Left ventricle myocardium inferior (tissue), 1 donor: ENCODE data around the gene CMIP. TPM values are rescaled to one million over a fixed set of nuclear protein-coding genes. Genes with fewer than 3 reads are reported as not detected.

Source experiments
- DNase-seq: peaks from one replicate; pipeline ENCODE4 v3.0.0-alpha.2; 2020
- H3K27ac ChIP-seq: fragments of 200-600 bp; replicated peaks from 2 replicates; pipeline ENCODE4 v1.8.0; 2021
- H3K27me3 ChIP-seq: fragments of 200-600 bp; 2 replicates; pipeline ENCODE4 v1.8.0; 2021; ENCODE audit warnings: low read depth
- H3K36me3 ChIP-seq: fragments of 200-600 bp; 2 replicates; pipeline ENCODE4 v1.8.0; 2021
- H3K4me1 ChIP-seq: fragments of 200-600 bp; 2 replicates; pipeline ENCODE4 v1.8.0; 2021
- H3K4me3 ChIP-seq: fragments of 200-600 bp; 2 replicates; pipeline ENCODE4 v1.8.0; 2021; ENCODE audit warnings: mild to moderate bottlenecking, moderate library complexity
- H3K9me3 ChIP-seq: fragments of 200-600 bp; replicated peaks from 2 replicates; pipeline ENCODE4 v1.8.0; 2021
- CTCF ChIP-seq: fragments of 200-600 bp; IDR thresholded peaks from 2 replicates; pipeline ENCODE4 v1.8.0; 2021; ENCODE audit warnings: antibody characterized with exemption, mild to moderate bottlenecking, borderline replicate concordance
- intact Hi-C: fragments of 100-400 bp; cut with micrococcal nuclease; formaldehyde crosslinking; loops from one replicate; pipeline ENCODE4 v1.11.0; 2022
- total RNA-seq: library from RNA; stranded (reverse); fragmentation: NEBNext Ultra II Directional; extraction: Animal tissue kit (Norgen Biotek cat#: 25700); gene quantifications from one replicate; pipeline ENCODE4 v1.2.1, GENCODE V29; 2021
- donor health status: DM: no; HTN: yes; CAD: no; lungs with severe emphysema.

CMIP gene
- total RNA-seq, 1 donor from 2014 or later, result 11.2 TPM

- H3K4me3 ChIP-seq, result no peak overlapping the region
- peaks cover 57% of the 10 kb centered on the region for H3K4me1 ChIP-seq
- H3K27ac ChIP-seq, result no peak overlapping the region
- intact Hi-C loops, result no loop called here
- H3K27me3 ChIP-seq, result no peaks in the 10 kb centered on the region
- H3K36me3 ChIP-seq, result peaks cover 3% of the 10 kb centered on the region
- DNase-seq, result no peak
- no peak for TF ChIP-seq CTCF
- H3K9me3 ChIP-seq, result no peaks in the 10 kb centered on the region
These were observed 26.4 kb downstream of the CMIP start for GRCh38 chr16:81470796-81471636.

GRCh38 chr16:81471882-81472281, 27.3 kb downstream of the CMIP start:
- Histone ChIP-seq H3K36me3 (peaks cover 3% of the 10 kb centered on the region), H3K27me3 (no peaks in the 10 kb centered on the region), H3K4me1 (peaks cover 60% of the 10 kb centered on the region), H3K4me3 (no peak overlapping the region), H3K9me3 (no peaks in the 10 kb centered on the region), H3K27ac (no peak overlapping the region)
- intact Hi-C loops, result no loop called here
- DNase-seq, result no peak
- no peak for TF ChIP-seq CTCF

GRCh38 chr16:81472391-81472790, 27.8 kb downstream of the CMIP start:
- no peak for TF ChIP-seq CTCF
- DNase-seq, result no peak
- H3K27me3 ChIP-seq, result no peaks in the 10 kb centered on the region
- no peaks in the 10 kb centered on the region for H3K9me3 ChIP-seq
- H3K36me3 ChIP-seq, result peaks cover 3% of the 10 kb centered on the region
- H3K4me3 ChIP-seq, result no peak overlapping the region
- peaks cover 60% of the 10 kb centered on the region for H3K4me1 ChIP-seq
- intact Hi-C loops, result no loop called here
- H3K27ac ChIP-seq, result no peak overlapping the region

GRCh38 chr16:81473066-81473488, 28.5 kb downstream of the CMIP start:
- intact Hi-C loops, result no loop called here
- Histone ChIP-seq H3K4me1 (peaks cover 67% of the 10 kb centered on the region), H3K36me3 (peaks cover 3% of the 10 kb centered on the region), H3K27me3 (no peaks in the 10 kb centered on the region), H3K9me3 (no peaks in the 10 kb centered on the region), H3K27ac (no peak overlapping the region), H3K4me3 (no peak overlapping the region)
- peak; percentile 13 for DNase-seq
- TF ChIP-seq CTCF, result no peak

GRCh38 chr16:81473558-81473957, 28.9 kb downstream of the CMIP start:
- TF ChIP-seq CTCF, result no peak
- no peaks in the 10 kb centered on the region for H3K27me3 ChIP-seq
- peak; percentile 25 for DNase-seq
- H3K4me1 ChIP-seq, result peaks cover 71% of the 10 kb centered on the region
- H3K4me3 ChIP-seq, result no peak overlapping the region
- H3K27ac ChIP-seq, result no peak overlapping the region
- intact Hi-C loops, result no loop called here
- H3K9me3 ChIP-seq, result no peaks in the 10 kb centered on the region
- peaks cover 3% of the 10 kb centered on the region for H3K36me3 ChIP-seq
